GM12891 (cell line): ENCODE results near the gene MAP2K2.

Source experiments
- PAX5 ChIP-seq: IDR thresholded peaks from 2 replicates; pipeline ENCODE4 v1.6.1; 2011; ENCODE audit warnings: low read length, moderate library complexity, mild to moderate bottlenecking; ENCODE audit not compliant: insufficient read depth, severe bottlenecking
- POLR2A ChIP-seq: IDR thresholded peaks from 2 replicates; pipeline ENCODE4 v1.6.1; 2011; ENCODE audit warnings: low read depth, low read length, control low read depth
- POLR2AphosphoS5 ChIP-seq: IDR thresholded peaks from 2 replicates; pipeline ENCODE4 v1.6.1; 2011; ENCODE audit warnings: low read depth, low read length, control low read depth
- POU2F2 ChIP-seq: IDR thresholded peaks from 2 replicates; pipeline ENCODE4 v1.6.1; 2011; ENCODE audit warnings: low read depth, mild to moderate bottlenecking, control low read depth, low read length, moderate library complexity
- SPI1 ChIP-seq: IDR thresholded peaks from 2 replicates; pipeline ENCODE4 v1.6.1; 2011; ENCODE audit warnings: low read depth, low read length, control low read depth
- TAF1 ChIP-seq: IDR thresholded peaks from 2 replicates; pipeline ENCODE4 v1.6.1; 2011; ENCODE audit warnings: low read depth, low read length, control low read depth

GRCh38 chr19:4097501-4097900 is 26.4 kb downstream of the MAP2K2 start:
- TF ChIP-seq POLR2A (no peak), TAF1 (no peak), POLR2AphosphoS5 (no peak), POU2F2 (no peak), SPI1 (no peak), PAX5 (no peak)
